SK-MEL-5 (cell line): ENCODE results near the gene SDE2. TPM values are rescaled to one million over a fixed set of nuclear protein-coding genes. Genes with fewer than 3 reads are reported as not detected.
"Not testable (repeated sequence)": the region's sequence is repeated elsewhere in the genome, so short reads cannot be mapped to it uniquely, and the experiment has no call there.

Source experiments
- DNase-seq: peaks from one replicate; pipeline ENCODE4 v3.0.0-alpha.2; 2016; ENCODE audit warnings: low read depth, low spot score
- in situ Hi-C: cut with HindIII; loops from 2 replicates; pipeline ENCODE4 v1.10.0; 2016; ENCODE audit warnings: low sequenced_read_pairs, high pct_unique_total_duplicates, low pct_unique_long_range_greater_than_20kb
- total RNA-seq: library from RNA; depleted of rRNA; stranded (reverse); fragments of >200 nt; shearing (Covaris generic); gene quantifications from 2 replicates; pipeline ENCODE4 v1.2.3, GENCODE V29; 2014

Gene SDE2
- total RNA-seq, 1 experiment from 2014 or later: 32.0 TPM

DNA sequence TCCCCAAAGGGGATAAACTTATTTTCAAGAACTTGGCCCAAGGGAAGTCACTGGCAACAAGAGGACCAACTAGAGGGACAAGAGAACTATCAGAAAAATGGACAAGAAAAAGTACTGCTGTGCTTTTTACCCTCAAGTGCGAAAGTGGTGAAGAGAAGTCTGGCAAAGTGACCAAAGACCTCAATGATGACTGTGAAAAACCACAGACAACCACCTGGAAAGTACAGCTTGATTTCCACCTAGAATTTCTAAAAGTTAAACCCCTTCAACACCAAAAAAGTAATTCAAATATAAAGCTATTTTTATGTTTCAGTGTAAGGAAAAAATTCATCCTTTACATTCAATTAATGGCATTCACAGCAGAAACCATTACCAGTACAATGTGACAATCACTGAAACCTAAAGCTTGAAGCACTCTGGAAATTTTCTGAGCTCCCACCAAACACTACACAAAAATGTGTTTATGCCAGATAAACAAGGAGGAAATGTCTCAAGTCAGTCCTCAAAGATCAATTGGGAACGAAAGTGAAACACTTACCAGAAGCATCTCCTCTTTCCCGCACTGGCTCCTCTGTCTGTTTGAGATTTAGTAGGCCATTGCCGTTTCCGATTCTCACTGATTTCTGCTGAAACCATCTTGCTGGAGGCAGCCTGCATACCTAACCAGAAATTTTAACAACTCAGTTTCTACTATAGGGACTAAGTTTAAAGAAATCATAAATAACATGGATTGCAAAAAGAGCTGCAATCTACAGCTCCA lies 8.3 kb downstream of the SDE2 start:
- in situ Hi-C loops: no loop called here

DNA sequence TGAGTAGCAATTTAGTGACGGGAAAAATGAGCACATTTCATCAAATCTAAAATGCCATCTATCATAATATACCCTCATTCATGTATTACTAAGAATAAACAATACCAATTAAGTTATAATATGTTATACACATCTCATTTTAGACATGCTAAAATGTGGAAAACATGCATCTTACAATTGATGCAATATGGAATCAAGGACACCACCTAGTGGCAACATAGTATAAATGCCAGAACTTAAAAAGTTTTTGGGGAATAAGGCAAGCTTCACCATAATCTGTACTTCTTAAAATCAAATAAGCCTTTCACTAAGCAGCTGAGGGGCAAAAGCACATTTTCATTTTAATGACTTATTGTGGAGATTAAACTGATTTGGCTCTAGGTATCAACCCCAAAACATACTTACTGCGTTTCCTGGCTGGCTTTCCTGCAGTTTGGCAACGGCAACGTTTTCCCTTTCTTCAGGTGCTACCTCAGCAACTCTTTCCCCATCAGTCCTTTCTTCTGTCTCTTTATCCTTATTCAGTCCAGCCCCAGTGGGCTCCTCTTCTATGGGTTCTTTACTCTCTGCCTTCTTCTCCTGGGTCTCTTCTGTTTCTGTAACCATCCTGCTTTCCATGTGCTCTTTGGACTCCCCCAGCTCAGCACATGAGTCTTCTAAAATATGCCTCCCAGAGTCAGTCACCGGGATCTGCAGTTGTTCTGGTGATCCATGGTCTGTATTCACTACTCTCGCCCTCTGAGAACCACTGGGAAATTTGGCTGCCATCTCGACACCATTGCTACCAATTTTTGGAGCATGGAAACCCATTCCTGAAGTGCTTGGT lies 11.4 kb downstream of the SDE2 start:
- DNase-seq: peak; percentile 65
- in situ Hi-C loops: no loop called here

More for the DNA sequence above, 8.3 kb downstream of the SDE2 start:
- no peak for DNase-seq

DNA sequence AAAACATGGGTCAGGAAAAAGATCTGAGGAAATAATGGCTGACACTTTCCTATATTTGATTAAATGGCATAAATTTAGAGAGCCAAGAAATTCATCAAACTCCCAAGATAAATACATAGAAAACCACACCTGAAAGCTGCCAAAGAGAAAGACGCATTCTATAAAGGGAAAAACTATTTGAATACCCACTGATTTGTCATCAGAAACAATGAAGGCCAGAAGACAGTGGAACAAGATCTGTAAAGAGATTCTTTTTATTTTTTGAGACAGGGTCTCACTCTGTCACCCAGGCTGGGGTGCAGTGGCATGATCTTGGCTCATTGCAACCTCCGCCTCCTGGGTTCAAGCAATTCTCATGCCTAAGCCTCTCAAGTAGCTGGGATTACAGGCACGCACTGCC lies 17.4 kb downstream of the SDE2 start:
- DNase-seq: no peak
- in situ Hi-C loops: no loop called here

DNA sequence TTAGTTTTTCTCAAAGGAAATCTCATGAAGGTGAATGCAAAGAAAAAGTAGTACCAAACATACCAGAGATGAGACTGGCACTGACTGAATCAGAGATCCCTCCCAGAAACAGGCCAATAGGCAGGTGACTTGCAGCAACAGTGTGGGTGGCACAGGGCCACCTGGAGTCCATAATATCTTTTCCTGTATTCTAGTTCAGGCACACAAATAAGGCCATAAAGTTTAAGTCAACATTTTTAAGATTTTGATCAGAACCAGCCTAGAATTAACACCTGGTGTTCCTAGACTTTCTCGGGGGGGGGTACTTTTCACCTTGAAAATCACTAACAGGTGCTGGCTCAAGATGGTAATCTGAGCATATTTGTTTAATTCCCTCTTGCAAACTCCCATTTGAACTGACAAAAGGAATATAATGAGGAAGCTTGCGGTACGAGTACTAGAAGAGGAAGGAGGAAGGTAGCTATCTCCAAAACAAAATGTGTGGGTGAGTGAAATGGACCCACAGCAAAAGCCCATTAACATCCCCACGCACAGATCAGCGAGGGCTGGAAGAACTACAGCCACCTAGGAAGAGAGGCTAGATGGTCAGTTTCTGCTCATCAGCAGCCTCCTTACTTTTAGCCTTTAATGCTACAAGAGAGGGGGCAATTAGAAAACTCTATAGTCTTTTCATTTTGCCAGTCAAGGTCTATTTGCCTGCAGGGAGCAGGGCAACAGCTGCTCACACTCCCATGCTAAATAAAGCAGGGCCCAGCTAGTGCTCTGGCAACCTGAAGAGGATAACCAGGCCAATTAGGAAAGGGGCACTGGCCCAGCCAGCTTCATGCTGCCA lies 18.9 kb downstream of the SDE2 start:
- in situ Hi-C loops: no loop called here
- no peak for DNase-seq

DNA sequence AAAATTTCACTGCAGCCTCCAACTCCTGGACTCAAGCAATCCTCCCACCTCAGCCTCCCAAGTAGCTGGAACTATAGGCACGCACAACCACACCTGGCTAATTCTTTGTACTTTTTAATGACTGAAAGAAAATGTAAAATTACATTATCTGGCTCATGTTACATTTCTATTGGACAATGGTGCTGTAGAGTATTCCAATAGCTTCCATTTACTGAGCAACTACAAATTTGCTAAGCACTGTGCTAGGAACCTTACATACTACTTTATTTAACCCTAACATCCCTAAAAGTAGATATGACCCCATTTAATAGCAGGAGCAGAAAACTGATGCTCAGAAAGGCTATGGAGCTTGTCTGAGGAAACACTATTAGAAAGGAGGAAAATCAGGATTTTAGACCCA lies 19.7 kb downstream of the SDE2 start:
- DNase-seq: no peak
- in situ Hi-C loops: no loop called here

DNA sequence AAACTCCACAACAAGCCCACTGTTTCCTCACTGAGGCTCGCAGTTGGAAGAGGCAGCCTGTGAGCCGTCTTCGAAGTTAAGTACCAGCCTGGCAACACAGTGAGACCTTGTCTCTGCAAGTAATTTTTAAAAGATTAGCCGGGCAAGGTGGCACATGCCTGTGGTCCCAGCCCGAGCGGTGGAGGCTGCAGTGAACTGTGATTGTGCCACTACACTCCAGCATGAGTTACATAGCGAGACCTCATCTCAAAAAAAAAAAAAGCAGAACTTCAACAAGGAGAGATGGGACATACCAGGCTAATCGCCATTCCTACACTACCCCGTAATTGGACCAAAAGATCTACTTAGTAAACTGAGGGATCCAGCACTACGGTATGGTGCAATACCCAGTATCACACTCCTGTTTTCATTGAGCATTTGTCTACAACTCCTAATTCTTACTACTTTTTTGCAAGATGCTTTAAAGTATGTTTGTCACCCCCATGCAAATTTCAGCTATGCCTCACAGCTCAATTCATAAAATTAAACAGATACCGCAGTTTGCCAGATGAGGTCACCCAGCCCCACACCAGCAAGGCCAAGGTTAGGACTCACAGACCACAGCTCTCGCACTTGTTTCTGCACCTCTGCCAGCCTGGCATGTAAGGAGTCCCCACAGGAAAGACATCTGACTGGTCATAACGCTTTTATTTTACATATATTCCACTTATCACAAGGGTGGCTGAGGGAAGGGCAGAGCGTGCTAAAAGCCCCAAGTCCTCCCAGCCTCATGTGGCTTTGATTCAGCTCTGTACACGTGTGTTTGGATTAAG lies 21.0 kb downstream of the SDE2 start:
- in situ Hi-C loops: no loop called here
- DNase-seq: no peak

DNA sequence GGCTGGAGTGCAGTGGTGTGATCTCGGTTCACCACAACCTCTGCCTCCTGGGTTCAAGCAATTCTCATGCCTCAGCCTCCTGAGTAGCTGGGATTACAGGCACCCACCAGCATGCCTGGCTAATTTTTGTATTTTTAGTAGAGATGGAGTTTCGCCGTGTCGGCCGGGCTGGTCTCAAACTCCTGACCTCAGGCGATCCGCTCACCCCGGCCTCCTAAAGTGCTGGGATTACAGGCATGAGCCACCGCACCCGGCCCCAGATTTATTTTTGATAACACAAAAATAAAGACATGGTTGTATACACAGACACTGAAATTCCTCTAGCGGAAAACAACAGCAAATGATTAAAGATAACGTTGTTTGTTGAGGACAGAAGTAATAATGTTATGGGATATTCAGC lies 24.0 kb downstream of the SDE2 start:
- in situ Hi-C loops, DNase-seq: not testable (repeated sequence)

DNA sequence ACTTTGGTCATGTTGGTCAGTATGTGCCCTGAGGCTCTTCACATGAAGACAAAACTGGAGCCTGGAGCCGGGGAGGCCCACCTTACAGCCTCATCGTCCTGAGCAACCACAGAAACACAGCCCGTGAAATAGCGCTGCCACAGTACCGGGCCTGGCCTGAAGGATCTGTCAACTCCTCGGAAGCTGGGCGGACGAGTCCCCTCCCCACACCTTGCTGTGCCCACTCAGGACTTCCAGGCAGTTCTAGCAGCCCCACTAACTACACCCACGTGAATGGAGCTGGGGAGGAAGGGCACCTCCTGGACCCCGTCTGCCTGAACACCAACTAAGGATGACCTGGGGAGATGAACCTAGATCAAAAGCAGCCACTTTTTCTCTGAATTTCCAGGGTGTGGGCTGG lies 24.7 kb downstream of the SDE2 start:
- no peak for DNase-seq
- in situ Hi-C loops: no loop called here

DNA sequence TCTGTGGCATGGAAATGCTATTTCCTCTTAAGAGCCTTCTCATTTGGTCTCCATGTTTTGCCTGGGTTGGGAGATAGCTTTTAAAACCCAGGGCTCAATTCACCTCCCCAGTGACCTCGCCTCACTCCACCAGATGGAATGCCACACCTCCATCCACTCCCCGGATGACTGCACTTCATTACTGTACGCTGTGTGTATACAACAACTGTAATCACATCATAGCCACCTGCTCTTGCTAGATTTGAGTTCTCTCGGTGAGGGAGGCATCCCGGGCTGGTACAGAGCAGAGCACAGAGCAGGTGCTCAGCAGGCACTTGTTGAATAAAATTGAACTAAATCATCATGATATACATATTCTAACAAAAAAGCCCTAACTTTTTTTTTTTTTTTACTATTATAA lies 26.0 kb downstream of the SDE2 start:
- DNase-seq: no peak
- in situ Hi-C loops: no loop called here

DNA sequence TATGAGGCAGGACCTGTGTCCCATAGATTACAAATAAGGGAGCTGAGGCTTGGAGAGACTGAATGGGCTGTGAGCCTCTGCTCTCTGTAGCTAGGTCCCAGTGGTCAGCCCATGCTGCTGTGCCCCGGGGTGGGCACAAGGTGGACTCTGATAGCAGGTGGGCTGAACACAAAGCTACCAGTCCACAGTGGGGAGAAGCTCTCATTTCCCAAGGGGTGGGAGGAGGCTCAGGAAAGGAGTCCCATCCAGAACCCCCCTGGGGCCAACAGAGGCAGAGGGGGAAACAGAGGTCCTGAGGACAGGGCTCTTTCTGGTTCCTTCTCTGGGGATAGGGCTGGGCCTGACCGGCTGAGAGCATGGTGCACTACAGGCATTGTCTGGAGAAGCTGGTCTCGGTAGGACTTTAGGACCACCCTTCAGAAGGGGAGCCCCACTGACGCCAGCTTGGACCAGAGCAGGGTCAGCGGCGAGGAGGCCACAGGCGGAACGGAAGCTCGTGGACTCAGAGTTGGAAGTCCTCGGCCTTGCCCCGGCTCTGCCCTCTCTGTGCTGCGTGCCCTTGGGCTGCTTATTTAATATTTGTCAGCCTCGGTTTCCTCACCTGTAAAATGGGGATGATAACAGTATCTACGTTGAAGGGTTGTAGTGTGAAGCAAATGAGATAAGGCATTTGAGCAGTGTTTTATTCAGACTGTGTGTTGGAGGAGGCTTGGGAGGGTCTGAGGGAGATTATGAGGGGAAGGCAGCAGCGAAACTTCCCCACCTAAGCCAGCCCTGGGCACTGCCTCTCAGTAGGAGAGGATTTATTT lies 26.6 kb downstream of the SDE2 start:
- in situ Hi-C loops: no loop called here
- DNase-seq: no peak

DNA sequence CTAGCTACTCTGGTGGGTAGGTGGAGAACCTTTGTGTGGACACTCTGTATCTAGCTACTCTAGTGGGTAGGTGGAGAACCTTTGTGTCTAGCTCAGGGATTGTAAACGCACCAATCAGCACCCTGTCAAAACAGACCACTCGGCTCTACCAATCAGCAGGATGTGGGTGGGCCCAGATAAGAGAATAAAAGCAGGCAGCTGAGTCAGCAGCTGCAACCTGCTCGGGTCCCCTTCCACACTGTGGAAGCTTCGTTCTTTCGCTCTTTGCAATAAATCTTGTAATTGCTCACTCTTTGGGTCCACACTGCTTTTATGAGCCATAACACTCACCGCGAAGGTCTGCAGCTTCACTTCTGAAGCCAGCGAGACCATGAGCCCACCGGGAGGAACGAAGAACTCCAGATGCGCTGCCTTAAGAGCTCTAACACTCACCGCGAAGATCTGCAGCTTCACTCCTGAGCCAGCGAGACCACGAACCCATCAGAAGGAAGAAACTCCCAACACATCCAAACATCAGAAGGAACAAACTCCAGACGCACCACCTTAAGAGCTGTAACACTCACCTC lies 28.5 kb downstream of the SDE2 start:
- DNase-seq, in situ Hi-C loops: not testable (repeated sequence)

DNA sequence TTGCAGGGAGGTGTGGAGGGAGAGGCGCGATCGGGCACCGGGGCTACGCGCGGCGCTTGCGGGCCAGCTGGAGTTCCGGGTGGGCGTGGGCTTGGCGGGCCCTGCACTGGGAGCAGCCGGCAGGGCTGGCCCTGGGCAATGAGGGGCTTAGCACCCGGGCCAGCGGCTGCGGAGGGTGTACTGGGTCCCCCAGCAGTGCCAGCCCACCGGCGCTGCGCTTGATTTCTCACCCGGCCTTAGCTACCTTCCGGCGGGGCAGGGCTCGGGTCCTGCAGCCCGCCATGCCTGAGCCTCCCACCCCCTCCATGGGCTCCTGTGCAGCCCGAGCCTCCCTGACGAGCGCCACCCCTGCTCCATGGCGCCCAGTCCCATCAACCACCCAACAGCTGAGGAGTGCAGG lies 29.4 kb downstream of the SDE2 start:
- in situ Hi-C loops, DNase-seq: not testable (repeated sequence)

DNA sequence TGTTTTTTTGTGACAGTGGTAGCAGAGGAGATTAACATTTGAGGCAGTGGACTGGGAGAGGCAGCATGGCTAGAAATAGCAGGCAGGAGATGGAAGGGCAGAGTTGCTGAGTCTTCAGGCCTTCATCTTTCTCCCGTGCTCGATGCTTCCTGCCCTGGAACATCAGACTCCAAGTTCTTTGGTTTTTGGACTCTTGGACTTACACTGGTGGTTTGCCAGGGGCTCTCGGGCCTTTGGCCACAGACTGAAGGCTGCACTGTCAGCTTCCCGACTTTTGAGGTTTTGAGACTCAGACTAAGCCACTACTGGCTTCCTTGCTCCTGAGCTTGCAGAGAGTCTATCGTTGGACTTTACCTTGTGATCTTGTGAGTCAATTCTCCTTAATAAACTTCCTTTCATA lies 33.9 kb downstream of the SDE2 start:
- no peak for DNase-seq
- in situ Hi-C loops: no loop called here

DNA sequence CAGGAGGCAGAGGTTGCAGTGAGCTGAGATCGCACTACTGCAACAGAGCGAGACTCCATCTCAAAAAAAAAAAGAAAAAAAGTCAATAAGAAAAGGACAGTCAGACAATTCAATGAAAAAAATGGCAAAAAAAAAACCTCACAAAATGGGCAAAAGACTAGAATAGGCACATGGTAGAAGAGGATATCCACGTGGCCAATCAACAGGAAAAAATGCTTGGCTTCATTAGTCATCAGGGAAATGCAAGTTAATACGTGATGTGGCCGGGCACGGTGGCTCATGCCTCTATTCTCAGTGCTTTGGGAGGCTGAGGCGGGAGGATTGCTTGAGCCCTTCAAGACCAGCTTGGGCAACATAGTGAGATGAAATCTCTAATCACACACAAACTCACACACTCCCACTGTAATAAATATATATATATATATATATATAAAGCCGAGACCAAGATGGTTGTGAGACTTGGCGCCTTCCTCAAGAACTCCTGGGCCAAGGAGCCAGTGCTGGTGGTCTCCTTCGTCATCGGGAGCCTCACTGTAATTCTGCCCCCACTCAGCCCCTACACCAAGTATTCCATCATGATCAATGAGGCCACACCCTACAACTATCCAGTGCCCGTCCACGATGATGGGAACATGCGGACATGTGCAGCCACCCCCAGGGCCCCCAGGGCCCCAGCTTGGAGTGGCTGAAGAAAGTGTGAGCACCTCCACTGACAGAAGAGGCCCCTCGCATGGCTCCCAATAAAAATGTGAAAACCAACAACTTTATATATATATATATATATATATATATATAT lies 35.2 kb downstream of the SDE2 start:
- no peak for DNase-seq
- in situ Hi-C loops: no loop called here

DNA sequence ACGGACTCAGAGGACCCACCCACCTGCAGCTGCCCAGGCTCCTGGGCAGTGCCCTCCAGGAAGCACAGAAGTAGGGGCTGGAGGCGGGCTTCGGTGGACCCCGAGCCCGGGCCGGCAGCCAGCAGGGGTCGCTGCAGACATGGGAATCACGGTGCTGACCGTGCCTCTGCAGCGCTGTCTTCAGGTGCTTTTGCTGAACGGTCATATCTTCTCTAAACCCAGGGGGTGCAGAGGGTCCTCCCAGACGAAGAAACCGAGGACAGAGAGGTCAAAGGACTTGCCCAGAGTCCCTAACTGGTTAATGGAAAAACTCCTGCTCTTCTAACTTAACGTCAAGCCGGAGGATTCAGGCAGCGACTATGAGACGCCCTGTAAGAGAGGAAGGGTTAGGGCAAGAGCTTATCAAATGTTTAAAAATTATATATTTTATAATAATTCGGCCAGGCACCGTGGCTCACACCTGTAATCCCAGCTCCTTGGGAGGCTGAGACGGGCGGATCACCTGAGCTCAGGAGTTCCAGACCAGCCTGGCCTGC lies 36.6 kb downstream of the SDE2 start:
- in situ Hi-C loops: no loop called here
- peak; percentile 69 for DNase-seq
